Loucy (cell line): ENCODE measurements around the gene KRTAP4-12.
"Not testable (repeated sequence)": the region's sequence is repeated elsewhere in the genome, so short reads cannot be mapped to it uniquely, and the experiment has no call there.

ENCODE experiments used
- H2AFZ ChIP-seq: fragments of 200-600 bp; sonication (generic); 2 replicates; pipeline ENCODE4 v1.6.0; 2016; ENCODE audit warnings: antibody characterized with exemption, mild to moderate bottlenecking, low read length, moderate library complexity
- H3F3A ChIP-seq: fragments of 200-600 bp; 2 replicates; pipeline ENCODE4 v1.6.0; 2016; ENCODE audit warnings: antibody characterized with exemption, low read depth, mild to moderate bottlenecking
- H3K27me3 ChIP-seq: fragments of 200-600 bp; sonication (generic); 2 replicates; pipeline ENCODE4 v1.6.1; 2014; ENCODE audit warnings: low read length, mild to moderate bottlenecking; ENCODE audit not compliant: insufficient read depth, poor library complexity, severe bottlenecking
- H3K36me3 ChIP-seq: fragments of 200-600 bp; sonication (generic); 2 replicates; pipeline ENCODE4 v1.6.1; 2016; ENCODE audit warnings: low read length; ENCODE audit not compliant: insufficient read depth
- H3K4me1 ChIP-seq: fragments of 200-600 bp; sonication (generic); 2 replicates; pipeline ENCODE4 v1.5.1; 2014; ENCODE audit warnings: low read length, mild to moderate bottlenecking; ENCODE audit not compliant: insufficient read depth, poor library complexity, severe bottlenecking
- H3K4me2 ChIP-seq: fragments of 200-600 bp; sonication (generic); 2 replicates; pipeline ENCODE4 v1.6.0; 2014; ENCODE audit warnings: antibody characterized with exemption, low read length, low read depth, mild to moderate bottlenecking; ENCODE audit not compliant: poor library complexity, severe bottlenecking
- H3K4me3 ChIP-seq: fragments of 200-600 bp; sonication (generic); 2 replicates; pipeline ENCODE4 v1.5.1; 2014; ENCODE audit warnings: low read length, mild to moderate bottlenecking, mixed read lengths; ENCODE audit not compliant: poor library complexity, severe bottlenecking
- H3K79me2 ChIP-seq: fragments of 200-600 bp; sonication (generic); 2 replicates; pipeline ENCODE4 v1.6.1; 2014; ENCODE audit warnings: low read length; ENCODE audit not compliant: insufficient read depth
- H3K9ac ChIP-seq: fragments of 200-600 bp; sonication (generic); 2 replicates; pipeline ENCODE4 v1.6.0; 2014; ENCODE audit warnings: mild to moderate bottlenecking, low read depth, low read length, moderate library complexity; ENCODE audit not compliant: poor library complexity, severe bottlenecking
- H3K9me2 ChIP-seq: fragments of 200-600 bp; sonication (generic); replicated peaks from 2 replicates; pipeline ENCODE4 v1.6.1; 2016; ENCODE audit warnings: low read depth, low read length, mixed read lengths
- H3K9me3 ChIP-seq: fragments of 200-600 bp; sonication (generic); 2 replicates; pipeline ENCODE4 v1.6.1; 2014; ENCODE audit warnings: mild to moderate bottlenecking, antibody characterized with exemption, low read length, low read depth; ENCODE audit not compliant: insufficient read depth
- H4K20me1 ChIP-seq: fragments of 200-600 bp; sonication (generic); 2 replicates; pipeline ENCODE4 v1.6.0; 2014; ENCODE audit warnings: antibody characterized with exemption, low read length, mild to moderate bottlenecking; ENCODE audit not compliant: insufficient read depth, poor library complexity, severe bottlenecking
- CTCF ChIP-seq: fragments of 200-600 bp; sonication (generic); conservative IDR thresholded peaks from 2 replicates; pipeline ENCODE4 v1.5.1; 2014; ENCODE audit warnings: mild to moderate bottlenecking, antibody characterized with exemption, low read length
- EZH2phosphoT487 ChIP-seq: fragments of 200-600 bp; IDR thresholded peaks from 2 replicates; pipeline ENCODE4 v1.6.1; 2018; ENCODE audit warnings: antibody characterized with exemption, mild to moderate bottlenecking, moderate library complexity, borderline replicate concordance

KRTAP4-12 gene

GRCh38 chr17:41111151-41111885 lies 12.7 kb downstream of the KRTAP4-12 start:
- Histone ChIP-seq H3K36me3 (no peaks in the 10 kb centered on the region), H4K20me1 (no peaks in the 10 kb centered on the region), H3K9ac (no peak overlapping the region), H3K79me2 (no peaks in the 10 kb centered on the region), H3K4me2 (no peak overlapping the region), H3K9me2 (no peaks in the 10 kb centered on the region), H3K9me3 (peaks cover 11% of the 10 kb centered on the region; the same call in 1 of the 2 replicates), H3K4me3 (no peak overlapping the region), H3F3A (peaks cover 2% of the 10 kb centered on the region; the same call in 1 of the 2 replicates), H3K27me3 (no peaks in the 10 kb centered on the region), H3K4me1 (peaks cover 32% of the 10 kb centered on the region), H2AFZ (no peak overlapping the region)
- TF ChIP-seq CTCF (no peak), EZH2phosphoT487 (no peak)

- not testable (repeated sequence) for H3F3A ChIP-seq, H2AFZ ChIP-seq, H3K36me3 ChIP-seq, H3K79me2 ChIP-seq, H3K9me2 ChIP-seq, H3K4me3 ChIP-seq, H3K27me3 ChIP-seq, H4K20me1 ChIP-seq, H3K9ac ChIP-seq
- H3K4me2 ChIP-seq: peak overlapping the region; percentile 2
- H3K9me3 ChIP-seq: peaks cover 11% of the 10 kb centered on the region; the same call in 1 of the 2 replicates
- H3K4me1 ChIP-seq: peaks cover 25% of the 10 kb centered on the region
These were observed 15.1 kb downstream of the KRTAP4-12 start for GRCh38 chr17:41108728-41109386.

- Histone ChIP-seq H3K9me2 (no peaks in the 10 kb centered on the region), H3K79me2 (no peaks in the 10 kb centered on the region), H3K4me1 (peaks cover 25% of the 10 kb centered on the region), H3K9me3 (peaks cover 8% of the 10 kb centered on the region; the same call in 1 of the 2 replicates), H3F3A (peaks cover 2% of the 10 kb centered on the region; the same call in 1 of the 2 replicates), H2AFZ (peak overlapping the region; percentile 10; the same call in 1 of the 2 replicates), H3K36me3 (no peaks in the 10 kb centered on the region), H3K9ac (no peak overlapping the region), H3K4me3 (peak overlapping the region; percentile 5), H3K4me2 (peak overlapping the region; percentile 2), H3K27me3 (no peaks in the 10 kb centered on the region), H4K20me1 (no peaks in the 10 kb centered on the region)
- no peak for TF ChIP-seq CTCF
These were observed 16.0 kb downstream of the KRTAP4-12 start for GRCh38 chr17:41107941-41108450.

- H3K79me2 ChIP-seq, H3K4me2 ChIP-seq, H3K36me3 ChIP-seq, H3F3A ChIP-seq, H4K20me1 ChIP-seq, H3K9me3 ChIP-seq, H2AFZ ChIP-seq, H3K27me3 ChIP-seq, H3K4me3 ChIP-seq, H3K9ac ChIP-seq, H3K9me2 ChIP-seq: not testable (repeated sequence)
- peaks cover 32% of the 10 kb centered on the region for H3K4me1 ChIP-seq
These were observed 18.6 kb downstream of the KRTAP4-12 start, which contains the start of gene KRTAP4-9 for GRCh38 chr17:41105347-41105746. TSS of gene KRTAP4-9 (plus strand) at chr17:41105389. CDS start at chr17:41105389, 0 bp downstream.

GRCh38 chr17:41104386-41105038 lies 19.5 kb downstream of the KRTAP4-12 start:
- not testable (repeated sequence) for H3K79me2 ChIP-seq, H3K4me2 ChIP-seq, H3K36me3 ChIP-seq, H3K9me3 ChIP-seq, H2AFZ ChIP-seq, H3K9me2 ChIP-seq, H3K27me3 ChIP-seq, H3F3A ChIP-seq, H4K20me1 ChIP-seq, H3K9ac ChIP-seq, H3K4me3 ChIP-seq
- H3K4me1 ChIP-seq: peaks cover 38% of the 10 kb centered on the region
